HCEC 1CT (cell line): Measurements from ENCODE around the gene AP3M1.
A peak's percentile ranks its signal among the peaks of the same experiment; 100 is the strongest.
"Not testable (repeated sequence)": the region's sequence is repeated elsewhere in the genome, so short reads cannot be mapped to it uniquely, and the experiment has no call there.

Experiments used
- DNase-seq: peaks from one replicate; pipeline ENCODE4 v3.0.0-alpha.2; 2017

AP3M1 gene

DNA sequence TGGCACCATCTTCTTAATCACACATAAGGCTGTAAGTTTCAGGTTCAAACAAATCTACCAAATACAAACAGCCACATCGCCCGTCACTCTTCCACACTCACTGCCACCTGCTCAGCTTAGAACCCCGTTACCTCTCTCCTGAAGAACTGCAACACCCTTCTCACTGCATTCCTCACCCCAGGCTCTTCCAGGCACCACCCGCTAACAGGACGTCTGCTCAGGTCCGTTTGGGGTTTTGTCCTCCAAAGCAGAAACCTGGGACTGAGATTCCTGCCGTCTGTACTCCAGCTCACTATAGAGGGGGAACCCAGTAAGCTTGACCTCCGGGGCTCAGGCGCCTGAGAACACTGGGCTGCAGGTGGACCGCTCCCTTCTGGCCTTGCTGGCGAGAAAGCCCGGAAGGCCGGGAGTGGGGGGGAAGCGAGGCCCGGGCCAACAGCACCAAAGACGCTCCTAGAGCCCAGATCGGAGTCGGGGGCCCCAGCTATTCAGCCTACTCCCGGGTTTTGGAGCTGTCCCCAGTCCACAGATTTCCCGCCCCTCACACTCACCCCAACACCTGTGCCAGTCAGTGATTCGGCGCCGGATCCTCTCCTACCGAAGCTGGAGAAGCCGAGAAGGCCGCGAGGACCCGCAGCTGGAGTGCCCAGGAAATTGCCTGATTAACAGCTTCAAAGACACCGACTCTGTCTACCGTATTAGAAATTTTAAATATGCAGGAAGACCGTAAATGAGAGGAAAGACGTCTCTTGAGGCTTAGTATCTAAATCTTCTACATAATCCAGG, at the start of gene AP3M1:
AP3M1 (minus strand) TSS at position 625 of the 786 bp plus-strand sequence. CDS start 12,449 bp downstream, outside the sequence.
- DNase-seq = no peak

DNA sequence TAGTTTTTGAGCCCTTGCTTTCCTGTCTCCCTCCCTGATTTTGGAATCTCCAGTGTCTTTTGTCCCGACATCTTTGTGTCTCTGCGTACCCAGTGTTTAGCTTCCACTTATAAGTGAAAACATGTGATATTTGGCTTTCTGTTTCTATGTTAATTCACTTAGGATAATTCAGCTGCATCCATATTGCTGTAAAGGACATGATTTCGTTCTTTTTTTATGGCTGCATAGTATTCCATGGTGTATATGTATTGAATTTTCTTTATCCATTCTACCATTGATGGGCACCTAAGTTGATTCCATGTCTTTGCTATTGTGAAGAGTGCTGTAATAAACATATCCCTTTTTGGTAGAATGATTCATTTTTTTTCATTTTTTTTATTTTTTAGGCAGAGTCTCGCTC, 48.7 kb upstream of the AP3M1 start:
- no peak for DNase-seq

GRCh38 chr10:74194999-74195398, 44.4 kb upstream of the AP3M1 start:
- peak; percentile 64 for DNase-seq

GRCh38 chr10:74194545-74194944, 43.9 kb upstream of the AP3M1 start:
- DNase-seq = peak; percentile 59

- DNase-seq = no peak
Observed at GRCh38 chr10:74190494-74190893, 39.9 kb upstream of the AP3M1 start.

- peak; percentile 94 for DNase-seq
Observed at GRCh38 chr10:74189999-74190421, 39.4 kb upstream of the AP3M1 start.

DNA sequence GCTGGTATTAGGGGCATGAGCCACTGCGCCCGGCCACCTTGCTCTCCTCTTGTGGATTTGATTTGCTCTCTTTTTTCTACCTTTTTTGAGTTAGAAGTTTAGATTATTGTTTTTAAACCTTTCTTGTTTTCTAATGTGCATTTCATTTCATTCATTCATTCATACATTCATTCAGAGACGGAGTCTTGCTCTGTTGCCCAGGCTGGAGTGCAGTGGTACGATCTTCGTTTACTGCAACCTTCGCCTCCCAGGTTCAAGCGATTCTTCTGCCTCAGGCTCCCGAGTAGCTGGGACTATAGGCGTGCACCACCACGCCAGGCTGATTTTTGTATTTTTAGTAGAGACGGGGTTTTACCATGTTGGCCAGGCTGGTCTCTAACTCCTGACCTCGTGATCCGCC, 38.0 kb upstream of the AP3M1 start:
- not testable (repeated sequence) for DNase-seq

- no peak for DNase-seq
Observed at GRCh38 chr10:74187237-74187636, 36.6 kb upstream of the AP3M1 start.

GRCh38 chr10:74186678-74187077, 36.0 kb upstream of the AP3M1 start:
- no peak for DNase-seq

- DNase-seq = peak; percentile 15
Observed at GRCh38 chr10:74179111-74179710, 28.6 kb upstream of the AP3M1 start.

- no peak for DNase-seq
Observed at GRCh38 chr10:74178042-74178791, 27.6 kb upstream of the AP3M1 start.

- peak; percentile 22 for DNase-seq
Observed at GRCh38 chr10:74177140-74177677, 26.6 kb upstream of the AP3M1 start.

DNA sequence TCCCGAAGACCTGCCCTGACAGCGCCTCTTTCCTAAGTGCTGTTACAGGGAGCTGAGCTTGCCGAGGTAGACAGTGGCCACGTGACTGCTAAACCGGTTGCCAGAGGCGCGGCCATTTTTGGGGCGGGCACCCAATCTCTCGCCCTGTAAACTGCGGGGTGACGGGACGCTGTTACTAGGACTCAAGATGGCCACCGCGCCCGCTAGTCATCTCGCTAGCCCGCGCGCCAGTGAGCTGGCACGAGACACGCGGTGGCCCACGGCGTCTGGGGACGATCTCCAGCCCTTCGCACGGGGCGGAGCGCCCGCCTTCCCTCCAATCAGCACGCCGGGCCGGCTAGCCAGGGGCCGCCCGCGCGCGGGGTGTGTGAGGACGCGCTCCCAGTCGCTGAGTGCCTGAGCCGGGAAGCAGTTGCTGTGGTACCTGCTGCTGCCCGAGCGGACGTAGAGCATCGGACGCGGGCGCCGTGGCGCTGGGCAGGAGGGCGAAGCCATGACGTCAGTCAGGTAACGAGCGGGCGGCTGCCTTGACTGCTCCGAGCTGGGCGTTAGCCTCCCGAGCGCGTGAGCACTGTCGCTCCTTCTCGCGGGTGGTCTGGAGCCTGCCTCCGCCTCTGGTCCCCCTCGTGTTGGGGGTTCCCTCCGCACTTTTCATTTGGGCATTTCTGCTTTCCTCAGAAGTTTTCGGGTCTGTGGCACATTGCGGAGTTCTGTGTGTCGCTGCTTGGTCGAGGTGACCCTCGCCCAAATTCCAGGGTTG, 25.9 kb upstream of the AP3M1 start:
- peak; percentile 96 for DNase-seq

DNA sequence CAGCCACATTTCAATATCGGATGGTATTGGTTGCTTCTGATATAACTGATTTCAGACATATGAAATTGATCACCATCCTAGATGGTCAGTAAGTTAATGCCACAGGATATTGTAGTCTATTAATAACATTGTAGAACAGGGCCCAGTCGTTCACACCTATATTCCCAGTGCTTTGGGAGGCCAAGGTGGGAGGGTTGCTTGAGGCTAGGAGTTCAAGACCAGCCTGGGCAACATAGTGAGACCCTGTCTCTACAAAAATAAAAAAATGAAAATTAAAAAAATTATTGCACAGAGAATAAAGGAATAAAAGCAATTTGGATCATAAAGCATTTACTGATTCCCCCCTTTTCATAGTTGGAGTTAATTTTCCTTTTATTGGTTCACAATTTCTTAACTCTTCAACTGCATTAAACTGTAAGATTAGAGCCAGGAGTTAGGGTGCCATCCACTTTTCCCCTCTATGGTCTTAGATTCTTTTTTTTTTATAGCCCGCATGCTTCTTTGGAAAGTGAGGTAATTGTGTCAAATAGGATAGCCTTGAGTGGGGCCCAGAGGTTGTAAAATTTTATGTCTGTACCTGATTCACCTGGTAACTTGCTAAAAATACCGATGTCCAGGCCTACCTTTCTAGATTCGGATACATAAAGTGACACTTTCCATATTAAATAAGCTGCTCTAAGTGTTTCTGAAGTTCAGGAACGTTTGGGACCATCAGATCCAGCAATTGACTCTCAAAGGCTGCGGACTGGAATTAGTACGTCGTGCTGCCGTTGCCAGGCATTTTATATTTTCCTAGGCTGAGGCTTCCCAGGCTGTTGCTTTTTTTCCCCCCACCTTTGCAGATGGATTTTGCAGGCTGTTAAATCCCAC, 25.1 kb upstream of the AP3M1 start:
- no peak for DNase-seq

GRCh38 chr10:74174521-74174920, 23.9 kb upstream of the AP3M1 start:
- DNase-seq = peak; percentile 10

- no peak for DNase-seq
Observed at GRCh38 chr10:74171625-74172024, 21.0 kb upstream of the AP3M1 start.

DNA sequence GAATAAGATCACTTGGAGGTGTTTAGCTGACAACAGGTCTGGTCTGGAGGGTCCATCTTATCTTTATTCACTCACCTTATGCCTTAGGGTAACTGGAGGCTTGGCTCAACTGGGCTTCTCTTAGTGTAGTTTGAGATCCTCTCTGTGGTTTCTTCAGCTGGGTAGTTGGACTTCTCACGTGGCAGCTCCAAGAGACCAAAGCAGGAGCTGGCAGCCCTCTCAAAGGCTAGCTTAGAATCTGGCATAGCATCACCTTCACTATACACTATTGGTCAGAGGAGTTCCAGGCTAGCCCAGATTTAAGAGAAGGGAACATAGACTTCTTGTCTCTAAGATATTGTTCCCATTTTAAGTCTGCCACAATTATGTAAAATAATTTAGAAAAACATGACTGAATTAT, 16.8 kb upstream of the AP3M1 start:
- DNase-seq = no peak

GRCh38 chr10:74165530-74165901, 14.9 kb upstream of the AP3M1 start:
- peak; percentile 51 for DNase-seq

DNA sequence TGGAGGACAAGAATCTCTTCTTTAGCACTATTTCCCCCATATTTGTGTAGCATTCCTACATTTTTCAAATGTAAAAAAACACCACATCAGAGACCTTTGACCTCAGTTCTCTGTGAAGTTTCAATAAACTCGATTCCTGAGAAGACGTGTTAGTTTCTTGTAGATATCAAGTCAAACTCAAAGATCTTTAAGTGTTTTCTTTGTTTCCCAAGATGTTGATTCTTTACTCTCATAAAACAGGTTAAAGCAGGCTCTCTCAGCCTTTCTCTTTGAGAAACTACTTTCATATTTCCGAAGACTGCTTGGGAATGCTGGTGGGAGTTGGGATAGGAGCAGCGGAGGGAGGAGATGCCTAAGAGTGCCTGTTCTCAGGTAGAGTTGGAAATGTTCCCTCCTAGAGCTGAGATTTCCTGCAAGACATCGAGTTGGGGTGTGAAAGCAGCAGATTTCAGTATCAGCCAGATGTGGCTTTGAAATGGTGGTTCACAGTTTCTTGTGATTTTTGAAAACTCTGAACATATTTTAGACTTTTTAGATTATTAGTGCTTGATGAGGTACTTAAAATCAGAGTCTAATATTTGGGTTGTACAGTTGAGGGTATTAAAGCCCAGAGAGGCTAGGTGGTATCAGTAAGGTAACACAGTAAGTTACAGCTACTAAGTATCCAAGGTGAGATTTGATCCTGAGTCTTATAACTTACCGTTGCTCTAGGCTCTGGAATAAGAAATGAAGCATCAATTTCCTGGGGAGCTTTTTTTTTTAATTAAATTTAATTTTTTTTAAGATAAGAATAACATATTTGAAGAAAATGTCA, 14.3 kb upstream of the AP3M1 start:
- peak; percentile 27 for DNase-seq

GRCh38 chr10:74163319-74164068, 12.9 kb upstream of the AP3M1 start:
- DNase-seq = peak; percentile 20
